GM19043 (cell line): ENCODE measurements around the gene TAF4.
"Not testable (repeated sequence)": the region's sequence is repeated elsewhere in the genome, so short reads cannot be mapped to it uniquely, and the experiment has no call there.

Experiments
- ATAC-seq: cut with Tn5 transposase; IDR thresholded peaks from one replicate; pipeline ENCODE4 v1.9.1; 2021; ENCODE audit warnings: low read depth; ENCODE audit not compliant: unreplicated experiment

TAF4 gene

DNA sequence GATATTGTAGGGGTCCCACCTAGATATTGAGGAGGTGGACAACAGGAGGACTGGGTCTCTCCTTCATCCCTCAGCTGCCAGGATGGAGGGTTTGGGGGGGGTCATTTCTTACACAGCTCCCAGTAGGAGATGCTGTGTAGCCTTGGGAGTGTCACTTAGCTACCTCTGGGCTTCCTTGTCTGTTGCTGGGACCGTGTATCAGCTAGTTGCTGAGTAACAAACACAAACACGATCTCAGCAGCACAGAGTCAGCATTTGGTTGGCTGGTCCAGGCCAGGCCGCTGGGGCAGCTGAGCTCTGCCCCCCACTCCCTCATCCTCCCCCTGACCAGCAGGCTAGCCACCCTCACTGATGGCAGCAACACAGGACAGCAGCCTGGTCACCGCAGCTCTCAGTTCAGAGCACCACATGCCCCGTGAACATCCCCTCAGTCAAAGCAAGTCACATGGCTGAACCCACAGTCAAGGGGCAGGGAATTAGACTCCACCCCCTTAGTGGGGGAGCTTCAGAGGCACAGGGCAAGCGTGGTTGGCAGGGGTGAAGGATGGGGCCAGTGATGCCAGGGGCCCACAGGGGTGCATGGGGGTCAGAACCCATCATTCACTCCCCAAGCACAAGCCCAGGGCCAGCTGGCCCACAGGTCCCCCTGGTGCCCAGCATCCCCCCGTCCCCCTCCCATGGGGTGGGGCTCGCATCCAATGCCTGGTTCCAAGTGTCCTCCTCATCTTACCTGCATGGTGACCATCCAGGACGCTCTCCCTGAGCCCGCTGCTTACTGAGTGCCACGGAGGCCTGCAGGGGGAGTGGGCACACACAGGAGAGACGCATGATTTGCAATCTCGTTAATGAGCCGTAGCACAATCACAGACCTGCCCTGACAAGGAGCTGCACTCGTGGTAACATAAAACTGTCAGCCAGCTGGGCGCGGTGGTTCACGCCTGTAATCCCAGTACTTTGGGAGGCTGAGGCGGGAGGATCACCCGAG is 112.4 kb downstream of the TAF4 start:
- ATAC-seq = no peak

DNA sequence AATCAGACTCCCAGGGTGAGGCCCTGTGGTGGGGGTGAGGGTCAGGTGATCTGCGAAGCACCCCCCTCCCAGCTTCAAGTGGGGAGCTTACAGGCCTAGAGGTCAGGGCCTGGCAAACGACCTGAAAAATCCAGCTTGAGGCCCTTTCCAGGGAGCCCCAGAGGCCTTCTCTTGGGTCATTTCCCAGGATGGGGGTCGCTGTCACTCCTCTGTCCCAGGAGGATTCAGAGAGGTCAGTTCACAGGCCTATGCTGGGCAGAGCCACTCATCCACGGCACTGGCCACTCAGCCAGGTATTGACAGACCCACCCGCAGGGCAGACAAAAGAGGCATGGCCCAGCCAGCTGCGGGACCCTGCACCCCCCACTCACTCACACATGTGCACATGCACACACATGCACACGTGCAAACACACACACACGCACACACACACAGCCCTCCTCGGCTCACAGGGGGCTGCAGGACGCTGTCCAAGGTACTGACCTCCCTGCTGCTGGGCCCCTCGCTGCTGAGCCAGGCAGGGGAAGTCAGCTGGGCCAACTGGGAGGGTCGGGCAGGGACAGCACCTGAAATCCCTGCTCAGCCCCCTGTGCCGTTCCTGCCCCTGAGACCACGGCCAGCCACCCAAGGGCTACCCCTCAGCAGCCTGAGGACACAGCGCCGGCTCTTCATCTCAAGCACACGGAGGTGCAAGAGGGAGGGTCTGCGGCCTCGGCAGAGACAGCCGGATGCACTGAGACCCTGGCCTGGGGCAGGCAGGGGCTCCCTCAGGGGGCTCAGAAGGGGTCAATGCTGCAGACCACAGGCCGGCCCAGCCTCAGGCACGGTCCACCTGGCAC is 113.8 kb downstream of the TAF4 start:
- no peak for ATAC-seq

DNA sequence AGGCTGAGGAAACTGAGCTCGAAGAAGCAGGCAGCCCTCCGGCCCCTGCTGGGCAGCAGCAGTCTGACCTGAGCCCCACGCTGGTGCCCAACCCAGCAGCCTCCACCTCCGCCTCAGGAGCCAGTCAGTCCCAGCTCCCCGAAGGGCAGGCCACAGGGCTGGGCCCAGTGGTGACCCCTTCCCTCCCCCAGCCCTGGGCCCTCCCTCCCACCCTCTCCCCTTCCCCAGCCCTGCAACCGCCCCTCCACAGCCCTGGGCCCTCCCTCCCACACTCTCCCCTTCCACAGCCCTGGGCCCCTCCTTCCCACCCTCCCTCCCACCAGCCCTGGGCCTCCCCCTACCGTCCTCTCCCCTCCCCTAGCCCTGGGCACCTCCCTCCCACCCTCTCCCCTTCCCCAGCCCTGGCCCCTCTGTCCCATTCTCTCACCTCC is 115.0 kb downstream of the TAF4 start:
- ATAC-seq = no peak

DNA sequence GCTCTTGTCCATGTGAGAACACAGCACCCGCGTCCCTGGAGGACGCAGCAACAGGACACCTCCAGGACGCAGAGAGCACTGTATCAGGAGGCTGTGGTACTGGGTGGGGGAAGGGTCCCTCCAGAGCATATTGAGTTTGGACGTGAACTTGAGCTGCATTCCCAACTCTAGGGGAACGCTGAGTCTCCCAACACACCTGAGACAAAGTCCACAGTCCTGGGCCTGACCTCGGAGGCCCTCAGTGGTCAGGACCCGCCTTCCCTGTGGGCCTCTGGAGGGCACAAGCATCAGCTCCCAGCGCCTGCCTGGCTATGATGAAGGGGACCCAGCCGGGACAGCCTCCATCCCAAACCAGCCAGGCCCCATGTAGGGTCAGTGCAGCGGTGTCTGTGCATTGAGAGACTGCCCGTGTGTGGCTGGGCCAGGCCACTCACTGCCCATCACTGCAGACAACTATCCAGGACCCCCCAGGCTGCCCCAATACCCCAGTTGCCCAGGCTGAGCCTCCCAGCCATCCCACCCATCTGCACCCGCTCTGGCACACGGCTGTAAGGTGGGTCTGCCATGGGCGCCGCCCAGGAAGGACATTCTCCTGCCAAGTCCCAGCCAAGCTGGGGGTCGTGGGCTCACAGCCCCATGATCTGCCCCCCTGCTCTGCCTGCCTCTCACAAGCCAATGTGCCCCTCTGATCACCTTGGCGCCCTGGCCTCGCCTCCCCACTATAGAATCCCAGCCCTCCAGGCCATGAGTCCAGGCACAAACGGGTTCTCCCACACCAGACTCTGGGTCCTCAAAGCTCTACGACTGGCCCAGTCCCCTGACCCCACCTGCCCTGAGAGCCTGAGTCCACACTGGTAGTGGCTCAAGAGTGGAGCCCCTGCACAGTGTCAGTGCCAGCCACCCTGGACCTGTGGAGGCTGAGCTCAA is 115.7 kb downstream of the TAF4 start:
- ATAC-seq = no peak

DNA sequence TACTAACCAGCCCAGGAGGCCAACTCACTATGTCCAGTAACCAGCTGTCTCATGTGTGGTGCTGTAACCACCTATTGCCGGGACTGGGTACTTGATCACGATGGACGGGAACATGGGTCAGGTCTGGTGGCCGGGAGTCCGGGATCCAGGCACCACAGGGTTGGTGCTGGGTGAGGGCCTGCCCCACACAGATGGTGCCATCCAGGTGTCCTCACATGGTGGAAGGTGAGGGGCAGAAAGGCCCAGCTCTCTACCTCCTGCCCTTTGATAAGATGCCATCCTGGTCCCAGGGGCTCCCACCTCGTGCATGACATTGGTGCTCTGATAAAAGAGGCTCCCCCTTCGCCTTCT is 116.3 kb downstream of the TAF4 start:
- ATAC-seq = no peak

DNA sequence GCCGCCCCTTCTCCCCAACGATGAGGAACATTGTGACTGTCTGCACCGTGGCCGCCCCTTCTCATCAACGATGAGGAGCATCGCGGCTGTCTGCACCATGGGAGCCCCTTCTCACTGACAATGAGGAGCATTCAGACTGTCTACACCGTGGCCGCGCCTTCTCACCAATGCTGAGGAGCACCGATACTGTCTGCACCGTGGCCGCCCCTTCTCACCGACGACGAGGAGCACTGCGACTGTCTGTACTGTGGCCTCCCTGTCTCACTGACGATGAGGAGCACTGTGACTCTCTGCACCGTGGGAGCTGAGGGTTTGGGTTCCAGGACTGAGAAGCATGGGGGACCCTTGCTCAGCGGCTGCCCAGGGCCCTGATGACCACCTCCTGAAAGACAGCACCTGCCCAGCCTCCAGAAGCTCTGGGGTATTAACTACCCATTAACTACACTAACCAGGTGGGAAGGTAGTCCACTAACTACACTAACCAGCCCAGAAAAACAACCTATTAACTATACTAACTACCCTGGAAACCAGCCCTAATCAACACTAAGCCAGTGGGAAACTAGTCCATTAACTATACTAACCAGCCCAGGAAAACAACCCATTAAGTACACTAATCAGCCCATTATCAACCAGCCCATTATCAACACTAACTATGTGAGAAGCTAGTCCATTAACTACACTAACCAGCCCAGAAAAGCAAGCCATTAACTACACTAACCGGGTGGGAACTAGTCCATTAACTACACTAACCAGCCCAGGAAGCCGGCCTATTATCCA is 116.9 kb downstream of the TAF4 start:
- no peak for ATAC-seq

DNA sequence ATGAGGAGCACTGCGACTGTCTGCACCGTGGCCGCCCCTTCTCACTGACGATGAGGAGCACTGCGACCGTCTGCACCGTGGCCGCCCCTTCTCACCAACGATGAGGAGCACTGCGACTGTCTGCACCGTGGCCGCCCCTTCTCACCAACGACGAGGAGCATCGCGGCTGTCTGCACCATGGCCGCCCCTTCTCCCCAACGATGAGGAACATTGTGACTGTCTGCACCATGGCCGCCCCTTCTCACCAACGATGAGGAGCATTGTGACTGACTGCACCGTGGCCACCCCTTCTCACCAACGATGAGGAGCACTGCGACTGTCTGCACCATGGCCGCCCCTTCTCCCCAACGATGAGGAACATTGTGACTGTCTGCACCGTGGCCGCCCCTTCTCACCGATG is 117.6 kb downstream of the TAF4 start:
- ATAC-seq = not testable (repeated sequence)

DNA sequence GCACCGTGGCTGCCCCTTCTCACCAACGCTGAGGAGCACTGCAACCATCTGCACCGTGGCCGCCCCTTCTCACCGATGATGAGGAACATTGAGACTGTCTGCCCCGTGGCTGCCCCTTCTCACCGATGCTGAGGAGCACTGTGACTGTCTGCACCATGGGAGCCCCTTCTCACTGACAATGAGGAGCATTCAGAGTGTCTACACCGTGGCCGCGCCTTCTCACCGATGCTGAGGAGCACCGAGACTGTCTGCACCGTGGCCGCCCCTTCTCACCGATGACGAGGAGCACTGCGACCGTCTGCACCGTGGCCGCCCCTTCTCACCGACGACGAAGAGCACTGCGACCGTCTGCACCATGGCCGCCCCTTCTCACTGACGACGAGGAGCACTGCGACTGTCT is 120.2 kb downstream of the TAF4 start:
- not testable (repeated sequence) for ATAC-seq

DNA sequence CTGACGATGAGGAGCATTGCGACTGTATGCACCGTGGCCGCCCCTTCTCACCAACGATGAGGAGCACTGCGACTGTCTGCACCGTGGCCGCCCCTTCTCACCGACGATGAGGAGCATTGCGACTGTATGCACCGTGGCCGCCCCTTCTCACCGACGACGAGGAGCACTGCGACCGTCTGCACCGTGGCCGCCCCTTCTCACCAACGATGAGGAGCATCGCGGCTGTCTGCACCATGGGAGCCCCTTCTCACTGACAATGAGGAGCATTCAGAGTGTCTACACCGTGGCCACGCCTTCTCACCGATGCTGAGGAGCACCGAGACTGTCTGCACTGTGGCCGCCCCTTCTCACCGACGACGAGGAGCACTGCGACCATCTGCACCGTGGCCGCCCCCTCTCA is 120.7 kb downstream of the TAF4 start:
- ATAC-seq = not testable (repeated sequence)

DNA sequence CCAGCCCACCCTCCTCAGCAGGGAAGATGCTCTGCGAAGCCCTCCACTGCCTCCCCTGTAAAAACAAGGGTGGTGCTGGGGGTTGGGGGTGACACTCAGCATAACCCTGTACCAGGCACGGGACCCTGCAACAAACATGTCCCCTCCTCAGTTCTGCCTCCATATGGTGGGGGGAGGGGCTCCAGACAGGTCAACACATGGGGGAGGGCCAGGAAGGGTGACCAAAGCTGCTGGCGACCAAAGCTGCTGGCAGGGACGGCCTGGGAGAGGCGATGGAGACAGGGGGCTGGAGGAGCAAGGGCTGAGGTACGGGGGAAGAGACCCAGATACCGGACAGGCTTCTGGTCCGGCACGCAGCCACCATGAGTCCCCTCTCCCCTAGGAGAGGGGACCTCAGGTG is 123.2 kb downstream of the TAF4 start:
- no peak for ATAC-seq

DNA sequence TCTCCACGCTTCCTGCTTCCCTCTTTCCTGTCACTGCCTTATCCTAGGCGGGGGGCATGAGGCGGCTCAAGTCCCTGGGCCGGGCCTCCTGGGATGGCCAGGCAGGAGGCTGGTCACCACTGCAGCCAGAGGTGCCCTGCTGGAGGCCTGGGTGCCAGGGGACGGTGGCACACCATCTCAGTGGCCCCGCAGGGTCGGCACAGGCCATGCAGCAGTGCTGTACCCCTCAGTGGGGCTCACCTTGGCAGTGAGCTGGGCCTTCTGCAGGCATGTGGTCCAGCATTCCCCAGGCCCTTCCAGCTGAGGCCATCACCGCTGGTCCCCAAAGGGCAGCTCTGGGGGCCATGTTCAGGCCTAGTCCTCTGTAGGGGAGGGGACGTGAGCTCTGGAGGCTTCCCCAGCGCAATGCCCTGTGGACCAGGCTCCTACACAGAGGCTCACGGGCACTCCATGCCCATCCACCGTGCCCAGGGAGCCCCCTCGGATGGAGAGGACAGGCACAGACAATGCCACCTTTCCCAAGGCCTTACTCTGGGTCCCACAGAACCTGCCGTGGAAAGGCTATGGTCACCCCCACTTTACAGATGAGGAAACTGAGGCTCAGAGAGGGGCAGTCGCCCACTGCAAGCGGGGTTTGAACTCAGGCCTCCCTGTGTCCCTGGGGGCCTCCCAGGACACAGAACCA is 123.8 kb downstream of the TAF4 start:
- no peak for ATAC-seq

DNA sequence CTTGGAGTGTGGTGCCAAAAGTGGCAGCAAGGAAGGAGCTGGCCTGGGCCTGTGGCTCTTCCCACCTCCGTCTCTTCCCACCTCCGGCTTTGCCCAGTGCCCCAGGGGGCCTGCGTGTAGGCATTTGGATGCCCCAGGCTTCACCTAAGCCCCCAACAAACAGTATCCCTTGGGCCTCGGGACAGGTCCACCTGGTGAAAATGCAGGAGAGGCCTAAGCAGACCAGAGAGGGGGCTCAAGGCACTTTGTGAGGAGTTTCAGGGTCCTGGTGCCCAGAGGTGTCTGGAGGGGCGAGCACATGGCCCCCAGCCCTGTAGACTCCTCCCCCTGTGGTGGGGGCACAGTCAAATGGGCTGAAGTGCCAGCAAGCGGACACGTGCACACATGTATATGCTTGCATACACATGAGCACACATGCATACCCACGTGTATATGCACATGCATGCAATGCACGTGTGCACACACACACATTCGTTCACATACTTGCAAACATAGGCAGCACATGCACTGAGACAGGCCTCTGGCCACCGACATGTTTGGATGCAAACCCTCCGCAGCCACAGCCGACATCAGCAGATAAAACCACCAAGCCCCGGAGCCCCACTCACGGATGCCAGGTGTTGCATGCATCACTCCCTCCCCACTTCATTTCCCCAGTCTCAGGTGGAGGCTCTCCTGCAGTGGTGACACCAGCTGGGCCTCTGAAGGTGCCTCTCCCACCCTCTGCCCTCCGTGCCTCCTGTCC is 124.5 kb downstream of the TAF4 start:
- no peak for ATAC-seq

DNA sequence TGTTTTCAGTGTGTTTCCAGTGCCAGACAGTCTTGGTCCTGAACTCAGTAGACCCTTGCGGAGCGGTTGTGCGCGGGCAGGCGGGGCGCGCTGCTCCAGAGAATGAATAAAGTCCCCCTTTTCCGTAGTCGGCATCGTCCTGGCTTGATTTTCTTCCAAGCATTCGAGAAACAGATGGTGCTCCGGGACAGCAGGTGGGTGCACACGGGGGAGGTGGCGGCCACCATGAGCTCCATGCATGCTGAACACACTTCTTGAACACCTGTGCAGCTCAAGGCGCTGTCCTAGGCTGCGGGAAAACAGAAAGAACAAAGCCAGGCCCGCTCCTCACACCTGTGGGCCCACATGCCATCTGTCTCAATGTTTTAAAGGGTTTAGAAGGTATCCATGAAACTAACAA is 125.2 kb downstream of the TAF4 start:
- ATAC-seq = no peak

DNA sequence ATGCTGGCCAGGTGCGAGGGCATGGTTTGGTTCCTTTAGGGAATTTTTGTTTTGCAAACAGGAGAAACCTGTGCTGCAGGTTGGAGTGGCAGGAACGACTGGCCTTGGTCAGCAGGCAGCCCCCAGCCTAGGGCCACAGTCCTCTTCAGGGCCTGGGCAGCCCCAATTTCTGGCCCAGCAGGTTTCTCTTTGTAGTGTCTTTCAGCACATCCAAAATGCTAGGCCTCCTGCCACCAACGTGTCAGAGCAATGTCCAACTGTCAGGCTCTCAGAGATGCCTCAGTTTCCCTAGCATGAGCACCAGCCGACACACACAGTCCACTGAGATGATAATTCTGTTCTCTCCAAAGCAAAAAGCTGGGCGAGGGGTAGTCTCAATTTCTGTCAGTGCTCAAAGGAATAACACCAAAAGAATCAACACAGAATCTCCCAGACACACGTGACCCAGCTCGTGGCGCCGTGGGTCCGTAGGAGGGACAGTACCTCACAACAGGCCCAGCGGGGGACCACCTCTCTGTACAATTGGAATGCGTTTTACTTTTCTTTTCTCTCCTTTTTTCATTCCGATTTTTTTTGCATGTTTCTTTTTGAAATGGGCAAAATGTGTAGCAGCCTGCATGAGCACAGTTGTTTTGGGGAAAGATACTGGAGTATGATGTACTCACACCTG is 125.9 kb downstream of the TAF4 start:
- ATAC-seq = no peak

DNA sequence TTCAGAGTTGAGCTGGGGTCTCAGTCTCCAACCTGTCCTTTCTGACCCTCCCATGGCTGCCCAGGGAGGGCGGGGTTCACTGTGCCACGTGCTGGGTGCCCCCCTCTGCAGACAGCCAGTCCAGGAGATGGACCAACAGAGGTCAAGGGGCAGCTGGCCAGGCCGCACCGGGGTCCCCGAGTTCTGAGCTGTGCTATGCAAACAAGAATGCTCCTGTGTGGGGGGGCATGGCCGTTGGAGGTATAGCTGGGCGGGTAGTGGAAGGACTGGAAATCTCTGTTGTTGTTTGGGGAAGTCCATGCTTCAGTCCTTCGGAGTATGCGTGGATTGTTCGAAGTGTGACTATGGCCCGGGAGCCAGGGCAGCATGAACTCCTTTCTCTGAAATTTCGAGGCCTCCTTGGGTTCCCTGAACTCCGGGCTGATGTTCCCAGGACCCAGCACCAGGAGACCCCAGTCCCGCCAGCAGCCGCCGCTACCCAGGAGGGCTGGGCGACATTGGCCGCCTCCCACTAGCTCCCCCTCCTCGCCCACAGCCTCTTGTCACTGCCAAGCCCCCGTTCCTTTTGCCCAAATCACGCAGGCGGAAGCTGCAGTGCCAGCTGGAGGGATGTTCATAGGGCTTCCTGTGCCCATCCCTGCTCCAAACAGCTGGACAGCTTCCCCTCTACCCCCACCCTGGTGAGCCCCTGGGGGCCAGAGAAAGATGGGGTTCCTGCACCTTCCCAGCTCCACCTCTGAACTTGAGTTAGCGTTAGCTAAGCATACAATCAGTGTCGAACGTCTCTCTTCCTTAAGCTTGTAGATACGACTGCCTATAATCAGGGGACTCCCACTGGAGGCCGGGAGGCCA is 126.6 kb downstream of the TAF4 start:
- ATAC-seq = no peak

DNA sequence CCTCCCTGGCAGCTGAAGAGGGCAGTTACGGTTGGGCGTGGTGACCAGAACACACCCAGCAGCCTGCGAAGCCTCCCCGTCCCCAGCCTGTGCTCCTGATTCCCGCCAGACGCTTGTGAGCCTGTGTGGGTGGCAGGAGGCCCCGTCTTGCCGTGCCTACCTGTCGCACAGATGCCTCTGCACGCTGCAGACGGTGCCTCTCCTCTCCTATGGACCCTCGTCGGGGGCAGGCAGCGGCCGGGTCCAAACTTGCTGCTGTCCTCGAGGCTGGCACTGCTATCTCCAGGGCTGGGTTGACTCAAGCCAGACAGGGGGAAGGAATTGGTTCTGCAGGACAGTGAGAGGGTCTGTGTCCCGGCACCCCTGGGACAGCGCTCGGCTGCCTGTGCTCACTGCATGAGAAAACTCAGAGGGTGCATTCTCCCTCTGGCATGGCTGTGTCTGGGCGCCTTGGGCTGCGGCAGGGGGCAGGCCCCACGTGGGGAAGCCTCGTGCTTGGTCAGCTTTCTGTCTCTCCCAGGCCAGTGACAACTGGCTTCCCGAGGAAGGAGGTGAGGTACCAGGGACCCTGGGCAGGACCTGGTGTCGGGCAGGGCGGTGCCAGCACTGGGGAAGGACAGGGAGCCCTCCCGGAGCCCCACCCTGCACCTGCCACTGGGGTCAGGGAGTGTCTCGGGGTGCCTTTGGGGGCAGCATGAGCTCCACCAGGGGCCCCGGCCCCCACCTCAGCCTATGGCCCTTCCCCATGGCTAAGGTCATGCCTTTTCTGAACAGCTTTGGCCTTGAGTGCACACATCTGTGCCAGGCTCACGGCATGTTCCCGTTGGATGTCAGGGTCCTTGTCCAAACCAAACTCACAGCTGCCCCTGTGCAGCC is 127.5 kb downstream of the TAF4 start:
- no peak for ATAC-seq
